Neuronal stem cell (in vitro differentiated cells): Measurements from ENCODE around the gene SORCS2.

Experiments
- DNase-seq: peaks from one replicate; pipeline ENCODE4 v3.0.0-alpha.2; 2013; ENCODE audit warnings: low spot score
- H2AFZ ChIP-seq: one replicate; pipeline ENCODE4 v1.6.1; 2013; ENCODE audit warnings: mild to moderate bottlenecking, low read length, inconsistent platforms
- H2AK5ac ChIP-seq: 2 replicates; pipeline ENCODE4 v1.6.1; 2013; ENCODE audit warnings: low read depth, mild to moderate bottlenecking, inconsistent platforms, low read length, moderate library complexity, mixed read lengths
- H2BK120ac ChIP-seq: 2 replicates; pipeline ENCODE4 v1.6.1; 2013; ENCODE audit warnings: low read depth, mild to moderate bottlenecking, inconsistent platforms, low read length, moderate library complexity, mixed read lengths
- H2BK12ac ChIP-seq: one replicate; pipeline ENCODE4 v1.6.1; 2013; ENCODE audit warnings: low read length, inconsistent platforms
- H2BK15ac ChIP-seq: 2 replicates; pipeline ENCODE4 v1.6.1; 2013; ENCODE audit warnings: mild to moderate bottlenecking, low read length, inconsistent platforms, mixed read lengths
- H2BK5ac ChIP-seq: one replicate; pipeline ENCODE4 v1.6.1; 2013; ENCODE audit warnings: inconsistent platforms, mild to moderate bottlenecking, low read length, moderate library complexity
- H3K14ac ChIP-seq: one replicate; pipeline ENCODE4 v1.6.1; 2013; ENCODE audit warnings: low read length, inconsistent platforms
- H3K18ac ChIP-seq: 2 replicates; pipeline ENCODE4 v1.6.1; 2013; ENCODE audit warnings: low read length, inconsistent platforms
- H3K23ac ChIP-seq: 2 replicates; pipeline ENCODE4 v1.6.1; 2013; ENCODE audit warnings: low read depth, mild to moderate bottlenecking, mixed read lengths, low read length, inconsistent platforms; ENCODE audit not compliant: poor library complexity
- H3K27ac ChIP-seq: replicated peaks from 3 replicates; pipeline ENCODE4 v1.5.1; 2013; ENCODE audit warnings: low read length, inconsistent platforms
- H3K27me3 ChIP-seq, 3 experiments: 2 replicates each; pipeline ENCODE4 v1.6.1; 2013; ENCODE audit warnings: low read length in 3 of 3, mild to moderate bottlenecking in 2 of 3, inconsistent platforms in 1 of 3, low read depth in 1 of 3, mixed read lengths in 1 of 3, moderate library complexity in 1 of 3; ENCODE audit not compliant: control insufficient read depth in 3 of 3, insufficient read depth in 3 of 3
- H3K36me3 ChIP-seq, 2 donors: replicated peaks in 1 of 2; 2 replicates each; pipeline ENCODE4 v1.6.1; 2013; ENCODE audit warnings: low read length in 2 of 2; ENCODE audit not compliant: control insufficient read depth in 2 of 2, insufficient read depth in 2 of 2
- H3K4ac ChIP-seq: 2 replicates; pipeline ENCODE4 v1.6.1; 2013; ENCODE audit warnings: inconsistent platforms, mild to moderate bottlenecking, low read length, moderate library complexity
- H3K4me1 ChIP-seq, 2 donors: 1 replicate in 1 of 2; 2 replicates in 1 of 2; pipeline ENCODE4 v1.6.1; 2013; ENCODE audit warnings: low read length in 2 of 2, low read depth in 1 of 2; ENCODE audit not compliant: control insufficient read depth in 2 of 2, insufficient read depth in 1 of 2
- H3K4me2 ChIP-seq: one replicate; pipeline ENCODE4 v1.6.1; 2013; ENCODE audit warnings: mild to moderate bottlenecking, low read length, inconsistent platforms; ENCODE audit not compliant: insufficient read depth, poor library complexity, severe bottlenecking
- H3K4me3 ChIP-seq, 2 donors: 2 replicates each; pipeline ENCODE4 v1.5.1; 2013; ENCODE audit warnings: low read length in 2 of 2, mild to moderate bottlenecking in 2 of 2, inconsistent platforms in 1 of 2, moderate library complexity in 1 of 2
- H3K79me1 ChIP-seq: one replicate; pipeline ENCODE4 v1.6.1; 2013; ENCODE audit warnings: low read depth, mild to moderate bottlenecking, inconsistent platforms, low read length, moderate library complexity
- H3K9ac ChIP-seq: one replicate; pipeline ENCODE4 v1.6.1; 2013; ENCODE audit warnings: mild to moderate bottlenecking, low read depth, low read length, inconsistent platforms; ENCODE audit not compliant: poor library complexity
- H3K9me3 ChIP-seq, 2 donors: replicated peaks in 1 of 2; 2 replicates each; pipeline versions ENCODE3 to v1.6.1; 2013; ENCODE audit warnings: low read length in 2 of 2, mild to moderate bottlenecking in 2 of 2, inconsistent platforms in 1 of 2, low read depth in 1 of 2, mixed read lengths in 1 of 2, moderate library complexity in 1 of 2; ENCODE audit not compliant: control insufficient read depth in 2 of 2, insufficient read depth in 1 of 2
- H4K8ac ChIP-seq: one replicate; pipeline ENCODE4 v1.6.1; 2013; ENCODE audit warnings: low read depth, mild to moderate bottlenecking, inconsistent platforms, low read length, moderate library complexity
- H4K91ac ChIP-seq: one replicate; pipeline ENCODE4 v1.6.1; 2013; ENCODE audit warnings: low read length, low read depth, mild to moderate bottlenecking, inconsistent platforms; ENCODE audit not compliant: poor library complexity
- WGBS, 2 donors: extraction: QIAGEN DNeasy Blood & Tissue Kit; methylation state at CpG; one replicate each; pipeline ENCODE4 v1.1.7; 2013; ENCODE audit warnings: missing lambda C conversion rate in 2 of 2, mixed read lengths in 1 of 2; ENCODE audit not compliant: insufficient read length in 2 of 2, insufficient replicate concordance in 1 of 2; ENCODE audit errors: extremely low coverage in 2 of 2; 5-methylcytosine and 5-hydroxymethylcytosine counted together

Gene SORCS2

DNA sequence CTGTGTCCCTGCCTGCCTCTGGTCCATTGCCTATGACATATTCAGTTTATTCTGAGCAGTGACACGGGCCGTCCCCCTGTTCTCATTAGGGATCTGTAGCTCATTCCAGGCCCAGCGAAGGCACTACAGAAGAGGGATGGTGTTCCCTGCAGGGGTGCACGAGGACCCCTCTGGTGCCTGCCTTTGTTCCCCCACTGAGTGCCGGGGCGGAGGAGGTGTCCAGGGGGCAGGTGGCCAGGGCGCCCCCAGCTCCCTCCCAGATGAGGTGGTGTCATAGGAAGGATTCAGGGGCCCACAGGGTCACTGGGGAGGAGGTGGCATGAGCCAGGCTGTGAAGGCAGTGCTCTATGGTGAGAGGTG lies 61.0 kb downstream of the SORCS2 start:
- no peak for DNase-seq
- H3K14ac ChIP-seq: no peak overlapping the region
- H4K91ac ChIP-seq: peak overlapping the region; percentile 38
- no peak overlapping the region for H3K9ac ChIP-seq
- peak overlapping the region; percentile 44 for H3K18ac ChIP-seq
- peaks cover 0 to 4% of the 10 kb centered on the region in 2 donors for H3K9me3 ChIP-seq
- no peak overlapping the region for H2BK5ac ChIP-seq
- H3K79me1 ChIP-seq: no peaks in the 10 kb centered on the region
- peak overlapping the region; percentile 54 for H3K4ac ChIP-seq
- H3K4me3 ChIP-seq: no peak overlapping the region
- whole genome bisulfite sequencing, 2 donors: no CpG with 5 or more reads among the region's 7 CpGs
- H3K36me3 ChIP-seq: no peaks in the 10 kb centered on the region
- H3K23ac ChIP-seq: peak overlapping the region; percentile 8
- peaks cover 0 to 5% of the 10 kb centered on the region in 2 donors for H3K4me1 ChIP-seq
- H4K8ac ChIP-seq: peak overlapping the region; percentile 20
- no peak overlapping the region for H2AFZ ChIP-seq
- H2BK120ac ChIP-seq: no peak overlapping the region
- no peak overlapping the region for H3K27ac ChIP-seq
- no peaks in the 10 kb centered on the region for H3K27me3 ChIP-seq
- H2BK12ac ChIP-seq: no peak overlapping the region
- no peak overlapping the region for H2BK15ac ChIP-seq
- H3K4me2 ChIP-seq: no peak overlapping the region
- H2AK5ac ChIP-seq: peak overlapping the region; percentile 29

DNA sequence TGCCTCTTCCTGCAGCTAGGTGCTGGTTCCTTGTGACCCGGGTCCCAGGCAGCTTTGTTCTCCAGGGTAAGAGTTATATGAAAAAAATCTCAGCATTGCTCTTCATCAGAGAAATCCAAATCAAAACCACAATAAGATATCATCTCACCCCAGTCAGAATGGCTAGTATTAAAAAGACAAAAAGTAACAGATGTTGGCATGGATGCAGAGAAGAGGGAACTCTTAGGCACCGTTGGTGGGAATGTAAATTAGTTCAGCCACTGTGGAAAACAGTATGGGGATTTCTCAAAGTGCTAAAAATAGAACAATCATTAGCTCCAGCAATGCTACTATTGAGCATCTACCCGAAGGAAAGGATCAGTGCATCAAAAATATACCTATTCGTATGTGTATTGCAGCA lies 61.5 kb downstream of the SORCS2 start:
- Histone ChIP-seq H3K4me1 (peaks cover 0 to 5% of the 10 kb centered on the region in 2 donors), H2BK12ac (no peak overlapping the region), H2AK5ac (no peak overlapping the region), H2BK15ac (no peak overlapping the region), H3K4me2 (no peak overlapping the region), H4K91ac (no peak overlapping the region), H3K23ac (no peak overlapping the region), H2BK5ac (no peak overlapping the region), H3K36me3 (no peaks in the 10 kb centered on the region), H3K14ac (no peak overlapping the region), H3K27me3 (no peaks in the 10 kb centered on the region), H3K27ac (no peak overlapping the region), H3K9ac (no peak overlapping the region), H3K4me3 (no peak overlapping the region), H2BK120ac (no peak overlapping the region), H2AFZ (no peak overlapping the region), H3K4ac (no peak overlapping the region), H4K8ac (no peak overlapping the region), H3K18ac (no peak overlapping the region), H3K79me1 (no peaks in the 10 kb centered on the region), H3K9me3 (peaks cover 0 to 2% of the 10 kb centered on the region in 2 donors)
- WGBS, 2 donors: no CpG with 5 or more reads among the region's 4 CpGs
- no peak for DNase-seq

DNA sequence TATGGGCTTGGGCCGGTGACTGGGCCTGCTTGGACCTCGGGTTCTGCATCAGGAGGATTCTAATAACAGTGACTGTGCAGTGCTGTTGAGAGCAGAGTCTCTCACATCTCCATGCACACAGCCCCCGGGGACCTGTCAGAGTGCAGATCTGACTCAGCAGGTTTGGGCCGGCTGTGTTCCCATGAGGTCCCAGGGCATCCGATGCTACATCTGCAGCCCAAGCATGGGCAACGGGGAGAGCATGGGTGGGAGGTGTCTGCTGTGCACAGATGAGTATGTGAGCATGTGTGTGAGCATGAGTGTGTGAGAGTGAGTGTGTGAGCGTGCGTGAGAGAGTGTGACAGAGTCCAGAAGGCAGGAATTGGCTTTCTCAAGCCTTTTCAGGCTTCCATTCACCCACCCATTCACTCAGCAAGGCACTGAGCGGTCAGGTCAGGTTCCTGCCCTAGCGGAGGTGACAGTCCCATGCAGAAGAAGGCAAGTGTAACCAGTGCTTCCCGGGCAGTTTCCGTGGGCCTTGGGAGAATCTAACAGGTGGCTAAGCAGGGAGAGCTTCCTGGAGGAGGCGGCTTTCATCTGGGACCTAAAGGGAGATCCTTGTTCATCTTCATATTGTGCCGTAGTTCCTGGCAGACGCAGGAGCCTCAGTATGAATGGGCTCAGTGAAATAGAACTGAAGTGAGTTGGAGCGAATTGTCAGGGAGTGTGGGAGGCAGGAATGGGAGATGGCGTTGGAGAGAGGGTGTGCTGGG lies 62.6 kb downstream of the SORCS2 start:
- H3K4me2 ChIP-seq: no peak overlapping the region
- H3K4ac ChIP-seq: no peak overlapping the region
- peak overlapping the region; percentile 2 for H3K9ac ChIP-seq
- no peak overlapping the region for H2BK15ac ChIP-seq
- H3K18ac ChIP-seq: peak overlapping the region; percentile 70
- no peak for DNase-seq
- peak overlapping the region; percentile 35 for H2AFZ ChIP-seq
- no peak overlapping the region for H4K8ac ChIP-seq
- no peak overlapping the region for H3K4me3 ChIP-seq
- WGBS, 2 donors: no CpG with 5 or more reads among the region's 17 CpGs
- peaks cover 0 to 5% of the 10 kb centered on the region in 2 donors for H3K4me1 ChIP-seq
- H2AK5ac ChIP-seq: peak overlapping the region; percentile 77
- no peak overlapping the region for H2BK12ac ChIP-seq
- H3K79me1 ChIP-seq: no peaks in the 10 kb centered on the region
- no peak overlapping the region for H3K23ac ChIP-seq
- peaks cover 0 to 2% of the 10 kb centered on the region in 2 donors for H3K9me3 ChIP-seq
- H3K14ac ChIP-seq: no peak overlapping the region
- no peaks in the 10 kb centered on the region for H3K36me3 ChIP-seq
- no peak overlapping the region for H4K91ac ChIP-seq
- no peaks in the 10 kb centered on the region for H3K27me3 ChIP-seq
- H3K27ac ChIP-seq: no peak overlapping the region
- no peak overlapping the region for H2BK120ac ChIP-seq
- peak overlapping the region; percentile 67 for H2BK5ac ChIP-seq

DNA sequence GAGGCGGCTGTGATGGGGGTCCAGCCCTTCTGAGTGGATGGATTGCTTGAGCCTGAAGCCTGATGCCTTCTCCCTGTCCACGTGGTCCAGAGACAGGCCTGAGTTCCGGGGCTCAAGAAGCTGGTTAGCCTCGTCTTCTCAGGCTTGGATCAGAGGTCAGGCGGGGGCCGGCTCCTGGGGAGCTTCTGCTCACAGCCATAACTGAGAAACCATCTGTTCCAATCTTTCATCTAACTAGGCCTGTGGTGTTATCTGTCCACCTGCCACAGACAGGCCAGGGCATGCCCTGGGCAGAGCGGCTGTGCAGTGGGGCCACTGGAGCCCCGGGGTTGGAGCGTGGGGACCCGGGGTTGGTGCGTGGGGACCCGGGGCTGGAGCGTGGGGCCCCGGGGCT lies 63.1 kb downstream of the SORCS2 start:
- H3K9ac ChIP-seq: no peak overlapping the region
- H2BK12ac ChIP-seq: no peak overlapping the region
- no peak overlapping the region for H4K91ac ChIP-seq
- H3K4me1 ChIP-seq: peaks cover 0 to 5% of the 10 kb centered on the region in 2 donors
- H3K27ac ChIP-seq: no peak overlapping the region
- H3K4me3 ChIP-seq: no peak overlapping the region
- H3K27me3 ChIP-seq: no peaks in the 10 kb centered on the region
- no peak overlapping the region for H3K14ac ChIP-seq
- no peak for DNase-seq
- no peak overlapping the region for H3K4me2 ChIP-seq
- WGBS, 2 donors: no CpG with 5 or more reads among the region's 14 CpGs
- peak overlapping the region; percentile 77 for H2AK5ac ChIP-seq
- H3K23ac ChIP-seq: no peak overlapping the region
- no peak overlapping the region for H4K8ac ChIP-seq
- H3K4ac ChIP-seq: no peak overlapping the region
- H3K18ac ChIP-seq: peak overlapping the region; percentile 70
- no peaks in the 10 kb centered on the region for H3K79me1 ChIP-seq
- peak overlapping the region; percentile 35 for H2AFZ ChIP-seq
- H2BK120ac ChIP-seq: no peak overlapping the region
- peak overlapping the region; percentile 67 for H2BK5ac ChIP-seq
- H2BK15ac ChIP-seq: no peak overlapping the region
- H3K9me3 ChIP-seq: peaks cover 0 to 2% of the 10 kb centered on the region in 2 donors
- H3K36me3 ChIP-seq: no peaks in the 10 kb centered on the region
